Activated T-helper 1 cell treated with anti-CD3 and anti-CD28 coated beads, Interleukin-12 subunit alpha, Interleukin-12 subunit beta, Interleukin-2, Interleukin-4 antibody, amounts not matched to agents 30 ng/mL and 10 ng/mL and 1 ng/mL, durations not matched to agents 14 hours and 24 hours and 36 hours (primary cell): ENCODE measurements around the gene NATD1. TPM values are rescaled to one million over a fixed set of nuclear protein-coding genes. Genes with fewer than 3 reads are reported as not detected.
A peak's percentile ranks its signal among the peaks of the same experiment; 100 is the strongest.

Experiments
- DNase-seq: peaks from one replicate; pipeline ENCODE4 v3.0.0; 2021; ENCODE audit warnings: low spot score
- H3K27ac Mint-ChIP-seq: one replicate; pipeline ENCODE4 v1.8.0; 2021; ENCODE audit warnings: mild to moderate bottlenecking, mixed read lengths
- H3K27me3 Mint-ChIP-seq: one replicate; pipeline ENCODE4 v1.8.0; 2022; ENCODE audit warnings: mild to moderate bottlenecking, moderate library complexity, mixed read lengths; ENCODE audit not compliant: insufficient read depth
- H3K36me3 Mint-ChIP-seq: one replicate; pipeline ENCODE4 v1.8.0; 2021; ENCODE audit warnings: low read depth, mixed read lengths
- H3K4me1 Mint-ChIP-seq: one replicate; pipeline ENCODE4 v1.8.0; 2021; ENCODE audit warnings: low read depth, mixed read lengths
- H3K4me3 Mint-ChIP-seq: one replicate; pipeline ENCODE4 v1.8.0; 2021; ENCODE audit warnings: mild to moderate bottlenecking, moderate library complexity, mixed read lengths
- H3K9me3 Mint-ChIP-seq: one replicate; pipeline ENCODE4 v1.8.0; 2021; ENCODE audit warnings: mixed read lengths
- intact Hi-C: fragments of 100-400 bp; cut with micrococcal nuclease; formaldehyde crosslinking; loops from one replicate; pipeline ENCODE4 v1.15.1; 2024
- total RNA-seq: library from RNA; stranded (reverse); gene quantifications from 2 replicates; pipeline ENCODE4 v1.2.3, GENCODE V29; 2022

NATD1 gene
- total RNA-seq, 1 donor from 2014 or later = 1.6 TPM

DNA sequence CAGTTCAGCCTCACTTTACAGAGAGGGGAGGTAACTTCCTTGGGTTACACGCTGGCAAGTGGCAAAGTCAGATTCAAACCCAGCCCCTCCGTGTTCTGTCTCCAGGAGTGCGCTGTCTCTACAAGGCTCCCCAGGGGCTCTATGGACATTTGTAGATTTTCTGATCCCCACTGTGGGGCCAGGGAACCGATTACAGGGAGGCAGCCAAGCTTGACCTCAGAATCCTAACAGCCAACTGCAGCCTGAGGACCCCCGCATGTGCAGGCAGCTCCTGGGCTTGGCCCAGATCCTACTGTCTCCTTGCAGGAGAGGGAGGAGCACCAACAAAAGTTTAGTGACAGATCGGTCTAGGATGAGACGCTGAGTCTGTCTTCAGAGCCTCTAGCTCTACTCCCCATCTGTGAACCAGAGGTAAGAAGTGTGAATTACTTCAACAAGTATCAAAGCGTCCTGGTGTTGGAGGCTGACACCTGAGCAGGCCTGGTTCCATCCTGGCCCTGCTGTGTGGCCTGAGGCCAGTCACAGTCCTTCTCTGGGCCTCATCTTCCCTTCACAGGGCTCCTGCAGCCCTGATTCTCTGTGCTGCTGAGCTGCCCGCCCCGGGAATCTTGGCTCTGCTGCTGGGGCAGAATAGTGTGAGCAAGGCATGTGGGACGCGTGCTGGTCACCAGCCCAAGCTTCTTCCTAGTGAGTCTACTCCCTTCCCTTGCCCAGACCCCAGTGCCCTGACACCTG, 9.2 kb upstream of the NATD1 start:
- no peak overlapping the region for H3K27ac Mint-ChIP-seq
- H3K4me1 Mint-ChIP-seq = peaks cover 2% of the 10 kb centered on the region
- H3K4me3 Mint-ChIP-seq = no peak overlapping the region
- no peaks in the 10 kb centered on the region for H3K36me3 Mint-ChIP-seq
- intact Hi-C loops = no loop called here
- no peak for DNase-seq
- H3K9me3 Mint-ChIP-seq = no peaks in the 10 kb centered on the region
- H3K27me3 Mint-ChIP-seq = peaks cover 2% of the 10 kb centered on the region

DNA sequence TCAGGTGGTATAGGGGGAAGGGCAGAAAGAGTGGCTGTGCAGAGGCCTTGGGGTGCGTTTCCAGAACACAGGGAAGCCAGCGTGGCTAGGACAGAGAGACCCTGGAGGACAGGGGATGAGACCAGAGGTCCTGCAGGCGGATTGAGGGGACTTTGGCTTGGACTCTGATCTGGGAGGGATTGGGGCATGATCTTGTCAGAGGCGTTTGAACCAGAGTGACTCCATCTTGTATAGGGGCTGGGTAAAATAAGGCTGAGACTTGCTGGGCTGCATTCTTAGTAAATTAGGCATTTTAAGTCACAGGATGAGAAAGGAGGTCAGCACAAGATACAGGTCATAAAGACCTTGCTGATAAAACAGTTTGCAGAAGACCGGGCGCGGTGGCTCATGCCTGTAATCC, 5.4 kb upstream of the NATD1 start:
- Mint-ChIP-seq H3K27me3 (peaks cover 8% of the 10 kb centered on the region), H3K4me1 (no peaks in the 10 kb centered on the region), H3K27ac (no peak overlapping the region), H3K4me3 (no peak overlapping the region), H3K36me3 (no peaks in the 10 kb centered on the region), H3K9me3 (no peaks in the 10 kb centered on the region)
- intact Hi-C loops = no loop called here
- no peak for DNase-seq

DNA sequence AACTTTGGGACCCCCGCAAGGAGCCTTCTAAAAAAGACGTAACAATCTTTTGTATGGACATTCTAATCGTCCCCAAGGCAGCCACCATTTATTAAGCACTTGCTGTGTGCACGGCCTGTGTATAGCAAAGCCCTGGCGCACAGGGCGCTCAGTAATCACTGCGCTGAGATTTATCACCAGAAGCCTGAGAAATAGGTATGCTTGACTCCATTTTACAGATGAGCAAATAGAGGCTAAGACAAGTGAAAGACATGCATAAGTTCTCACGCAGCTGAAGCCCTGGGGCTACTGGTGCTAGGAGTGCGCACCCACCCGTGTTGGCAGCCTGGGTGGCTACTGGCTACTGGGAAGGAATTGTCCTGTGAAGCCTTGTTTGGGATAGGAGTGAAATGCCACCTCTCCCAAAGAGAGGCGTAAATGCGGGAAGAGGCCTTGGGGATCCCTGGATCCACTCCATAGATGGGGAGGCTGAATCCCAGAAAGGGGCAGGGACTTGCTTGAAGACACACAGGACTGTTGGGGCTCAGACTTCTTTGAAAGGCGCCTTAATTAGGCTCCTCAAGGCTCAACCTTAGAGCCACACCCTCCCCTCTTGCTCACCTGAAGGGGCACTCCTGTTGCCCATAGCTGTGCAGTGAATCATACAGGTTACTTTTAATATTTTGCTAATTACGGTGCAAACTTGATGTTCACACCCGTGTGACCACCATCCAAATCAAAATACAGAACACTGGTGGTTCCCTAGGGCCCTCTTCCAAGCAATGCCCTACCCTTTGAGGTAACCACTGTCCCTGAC, 634 bp upstream of the NATD1 start:
- intact Hi-C loops = loop anchor here (1.0 kb wide), 8 partner anchors 9 to 211 kb away; partner anchors contain the start of genes DHRS7B, MAP2K3, TMEM11 and USP22
- H3K4me1 Mint-ChIP-seq = peaks cover 7% of the 10 kb centered on the region
- peaks cover 13% of the 10 kb centered on the region for H3K27me3 Mint-ChIP-seq
- H3K36me3 Mint-ChIP-seq = no peaks in the 10 kb centered on the region
- no peaks in the 10 kb centered on the region for H3K9me3 Mint-ChIP-seq
- no peak for DNase-seq
- peak overlapping the region; percentile 23 for H3K27ac Mint-ChIP-seq
- H3K4me3 Mint-ChIP-seq = peak overlapping the region; percentile 83

DNA sequence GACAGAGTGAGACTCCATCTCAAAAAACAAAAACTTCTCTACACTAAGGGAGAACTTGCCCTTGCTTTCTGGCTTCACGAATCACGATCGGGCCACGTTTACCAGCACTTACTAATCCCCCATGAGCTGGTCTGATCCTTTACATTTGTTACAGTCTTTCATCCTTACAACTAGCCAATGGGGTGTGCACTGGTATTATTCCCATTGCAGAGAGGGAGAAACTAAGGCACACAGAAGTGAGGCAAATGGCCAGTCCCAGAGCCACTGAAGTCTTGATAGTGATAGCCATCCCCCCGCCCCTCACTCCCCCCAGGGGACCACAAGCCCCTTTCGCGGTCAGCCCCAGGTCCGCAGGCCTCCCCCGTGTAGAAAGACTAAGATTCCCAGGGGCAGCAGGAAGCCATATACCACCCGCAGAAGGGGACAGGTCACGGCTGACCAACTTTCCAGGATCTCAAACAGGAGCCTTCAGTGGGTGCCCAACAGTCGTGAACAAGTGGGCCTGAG, 868 bp downstream of the NATD1 start:
- Mint-ChIP-seq H3K4me3 (peak overlapping the region; percentile 81), H3K4me1 (peaks cover 7% of the 10 kb centered on the region), H3K9me3 (no peaks in the 10 kb centered on the region), H3K27me3 (peaks cover 11% of the 10 kb centered on the region), H3K36me3 (no peaks in the 10 kb centered on the region), H3K27ac (no peak overlapping the region)
- DNase-seq = no peak
- intact Hi-C loops = no loop called here

DNA sequence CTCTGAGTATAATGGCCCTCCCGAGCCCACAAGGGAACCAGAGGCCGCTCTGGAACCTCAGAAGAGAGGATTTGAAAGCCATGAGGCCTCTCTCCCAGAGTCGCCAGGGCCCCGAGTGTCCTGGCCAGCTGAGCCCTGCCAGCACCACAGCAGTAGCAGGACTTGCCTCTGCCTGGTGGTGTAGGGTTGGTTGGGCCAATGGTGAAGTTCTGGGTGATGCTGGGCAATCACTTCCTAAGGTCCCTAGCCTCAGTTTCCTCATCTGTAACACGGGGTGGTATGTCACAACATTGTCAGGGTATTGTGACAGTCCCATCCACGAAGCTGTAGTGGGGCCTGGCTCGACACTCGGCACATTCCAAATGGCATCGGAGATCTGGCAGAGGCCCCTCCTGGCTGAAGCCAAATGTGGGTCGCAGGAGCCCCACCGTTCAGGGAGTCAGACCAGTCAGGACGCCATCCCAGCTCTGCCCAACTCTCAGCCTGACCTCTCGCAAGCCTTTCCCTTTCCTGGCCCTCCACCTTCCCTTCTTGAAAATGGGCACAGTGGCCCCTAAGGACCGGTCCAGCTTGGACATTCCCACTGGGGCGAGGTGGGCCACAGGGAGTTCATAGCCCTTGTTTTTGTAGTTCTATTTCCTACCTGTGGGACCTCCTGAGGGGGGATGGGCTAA, 1.7 kb downstream of the NATD1 start:
- H3K4me1 Mint-ChIP-seq = peaks cover 7% of the 10 kb centered on the region
- no peak overlapping the region for H3K27ac Mint-ChIP-seq
- no peaks in the 10 kb centered on the region for H3K9me3 Mint-ChIP-seq
- H3K27me3 Mint-ChIP-seq = peaks cover 11% of the 10 kb centered on the region
- H3K4me3 Mint-ChIP-seq = peak overlapping the region; percentile 81
- intact Hi-C loops = no loop called here
- DNase-seq = no peak
- no peaks in the 10 kb centered on the region for H3K36me3 Mint-ChIP-seq

DNA sequence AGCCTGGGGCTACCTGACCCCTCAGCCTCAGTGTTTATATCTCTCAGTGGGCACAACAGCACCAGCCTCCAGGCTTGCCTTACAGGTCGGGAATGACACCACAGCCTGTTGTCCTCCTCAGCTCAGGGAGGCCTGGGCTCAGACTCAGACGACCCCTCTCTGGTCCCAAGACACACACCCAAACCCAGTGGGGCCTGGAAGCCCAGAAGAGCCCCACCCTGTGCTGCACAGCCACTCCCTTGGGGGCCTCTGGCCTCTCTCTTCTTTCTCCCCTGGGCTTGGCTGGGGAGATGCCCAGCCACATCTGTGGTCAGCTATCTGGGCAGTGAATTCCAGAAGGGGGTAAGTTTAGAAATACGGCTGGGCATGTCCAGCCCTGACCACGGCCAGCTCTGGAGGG, 2.4 kb downstream of the NATD1 start:
- no peak for DNase-seq
- Mint-ChIP-seq H3K27me3 (peaks cover 11% of the 10 kb centered on the region), H3K36me3 (no peaks in the 10 kb centered on the region), H3K27ac (no peak overlapping the region), H3K4me3 (no peak overlapping the region), H3K4me1 (peaks cover 7% of the 10 kb centered on the region), H3K9me3 (no peaks in the 10 kb centered on the region)
- intact Hi-C loops = no loop called here

DNA sequence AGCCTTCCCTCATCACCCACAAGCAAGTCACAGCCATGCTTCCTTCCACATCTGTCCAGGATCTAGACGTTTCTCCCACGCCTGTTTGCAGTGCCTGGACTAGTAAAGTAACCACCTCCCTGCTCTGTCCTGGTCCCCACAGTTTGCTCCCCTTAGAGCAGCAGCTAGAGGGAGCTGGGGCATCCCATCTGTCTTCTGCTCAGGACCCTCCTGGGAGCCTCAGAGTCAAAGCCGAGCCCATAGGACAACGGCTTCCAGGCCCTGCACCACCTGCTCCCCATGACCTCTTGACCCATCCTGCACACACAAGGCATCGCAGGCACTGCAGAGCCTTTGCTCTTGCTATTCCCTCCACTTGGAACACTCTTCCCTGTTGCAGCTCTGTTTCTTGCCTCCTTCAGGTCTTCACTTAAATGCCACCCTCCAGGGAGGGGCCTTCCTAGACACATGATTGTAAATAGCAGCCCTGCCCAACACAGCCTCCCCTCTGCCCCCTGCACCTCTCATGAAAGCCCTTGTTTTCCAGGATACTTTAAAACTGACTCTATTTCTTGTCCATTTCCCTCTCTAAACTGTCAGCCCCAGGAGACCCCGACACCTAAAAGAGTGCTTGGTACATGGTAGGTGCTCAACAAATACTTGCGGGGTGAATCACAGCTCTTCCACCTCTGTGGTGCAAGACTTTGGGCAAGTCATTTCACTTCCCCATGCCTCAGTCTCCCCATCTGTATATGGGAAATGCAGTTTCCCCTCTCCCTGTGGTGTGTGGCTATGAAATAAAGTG, 3.1 kb downstream of the NATD1 start:
- Mint-ChIP-seq H3K4me3 (no peak overlapping the region), H3K4me1 (peaks cover 7% of the 10 kb centered on the region), H3K36me3 (no peaks in the 10 kb centered on the region), H3K27me3 (peaks cover 11% of the 10 kb centered on the region), H3K27ac (no peak overlapping the region), H3K9me3 (no peaks in the 10 kb centered on the region)
- intact Hi-C loops = no loop called here
- DNase-seq = no peak

DNA sequence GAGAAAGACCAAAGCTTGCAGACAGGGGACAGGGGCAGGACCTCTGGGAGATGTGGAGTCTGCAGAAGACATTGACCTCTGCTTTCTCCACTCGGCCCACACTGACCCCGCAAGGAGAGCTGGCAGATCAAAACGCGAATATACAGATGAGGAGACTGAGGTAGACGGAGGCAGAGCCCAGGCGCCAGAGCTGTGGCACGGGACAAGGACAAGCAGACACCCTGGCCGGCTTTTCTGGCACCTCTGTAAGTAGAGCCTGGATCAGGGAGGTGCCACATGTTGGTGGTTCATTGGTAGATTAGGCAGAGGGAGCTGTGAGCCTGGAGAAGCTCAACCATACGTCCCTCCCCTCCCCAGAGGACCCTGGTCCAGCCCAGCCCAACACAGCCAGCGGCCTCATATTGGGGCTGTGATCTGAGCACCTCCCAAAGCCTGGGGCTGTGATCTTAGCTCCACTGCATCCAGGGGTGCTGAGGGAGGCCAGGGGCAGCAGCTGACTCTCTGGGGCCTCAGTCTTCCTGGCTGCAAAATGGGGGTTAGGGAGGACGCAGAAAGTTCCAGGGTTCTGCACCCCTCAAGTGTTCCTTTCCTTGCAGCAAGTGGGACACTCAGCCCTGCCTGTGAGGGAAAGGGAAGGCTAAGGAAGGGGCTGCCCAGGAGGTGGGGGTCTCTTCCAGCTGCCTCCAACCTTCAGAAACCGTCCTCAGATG, 4.0 kb downstream of the NATD1 start:
- DNase-seq = no peak
- H3K36me3 Mint-ChIP-seq = no peaks in the 10 kb centered on the region
- no peak overlapping the region for H3K4me3 Mint-ChIP-seq
- peaks cover 6% of the 10 kb centered on the region for H3K27me3 Mint-ChIP-seq
- H3K4me1 Mint-ChIP-seq = peaks cover 7% of the 10 kb centered on the region
- no peak overlapping the region for H3K27ac Mint-ChIP-seq
- intact Hi-C loops = no loop called here
- H3K9me3 Mint-ChIP-seq = no peaks in the 10 kb centered on the region

DNA sequence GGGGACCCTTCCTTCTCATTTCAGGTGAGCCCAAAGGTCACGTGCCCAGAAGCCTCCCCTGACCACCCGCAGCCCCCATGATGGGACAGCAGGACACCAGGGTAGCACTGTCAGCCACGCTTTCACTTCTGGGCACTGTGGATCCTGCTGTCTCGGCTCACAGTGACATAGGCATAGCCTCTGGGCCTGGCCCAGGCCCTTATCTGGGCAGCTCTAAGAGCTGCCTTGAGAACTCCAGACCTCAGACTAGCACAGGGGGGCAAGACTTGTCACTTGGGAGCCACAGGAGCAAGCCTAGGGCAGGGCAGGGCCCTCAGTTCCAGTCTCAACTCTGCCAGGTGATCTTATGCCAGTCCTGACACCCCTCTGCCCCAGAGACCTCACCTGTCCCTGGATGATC, 4.7 kb downstream of the NATD1 start:
- peaks cover 7% of the 10 kb centered on the region for H3K4me1 Mint-ChIP-seq
- no peaks in the 10 kb centered on the region for H3K9me3 Mint-ChIP-seq
- intact Hi-C loops = no loop called here
- no peak for DNase-seq
- peaks cover 5% of the 10 kb centered on the region for H3K27me3 Mint-ChIP-seq
- H3K27ac Mint-ChIP-seq = no peak overlapping the region
- no peak overlapping the region for H3K4me3 Mint-ChIP-seq
- H3K36me3 Mint-ChIP-seq = no peaks in the 10 kb centered on the region

DNA sequence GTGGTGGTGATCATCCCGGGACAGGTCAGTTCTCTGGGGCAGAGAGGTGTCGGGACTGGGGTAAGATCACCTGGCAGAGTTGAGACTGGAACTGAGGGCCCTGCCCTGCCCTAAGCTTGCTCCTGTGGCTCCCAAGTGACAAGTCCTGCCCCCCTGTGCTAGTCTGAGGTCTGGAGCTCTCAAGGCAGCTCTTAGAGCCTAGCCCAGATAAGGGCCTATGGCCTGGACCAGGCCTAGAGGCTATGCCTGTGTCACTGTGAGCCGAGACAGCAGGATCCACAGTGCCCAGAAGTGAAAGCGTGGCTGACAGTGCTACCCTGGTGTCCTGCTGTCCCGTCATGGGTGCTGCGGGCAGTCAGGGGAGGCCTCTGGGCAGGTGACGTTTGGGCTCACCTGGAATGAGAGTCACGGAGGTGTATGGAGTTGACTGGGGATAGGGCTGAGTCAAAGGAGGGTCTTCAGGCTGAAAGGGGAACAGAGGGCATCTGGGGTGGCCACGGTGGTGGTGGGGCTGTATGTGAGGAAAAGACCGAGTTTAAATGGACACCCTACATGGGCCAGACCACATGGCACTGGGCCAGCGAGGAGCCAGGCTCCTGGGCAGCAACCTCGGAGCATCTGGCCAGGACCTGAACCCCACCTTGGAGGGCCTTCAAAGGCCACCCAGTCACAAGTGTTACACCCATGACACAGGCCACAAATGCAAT, 5.5 kb downstream of the NATD1 start:
- H3K4me1 Mint-ChIP-seq = peaks cover 7% of the 10 kb centered on the region
- H3K4me3 Mint-ChIP-seq = no peak overlapping the region
- no peak for DNase-seq
- no peak overlapping the region for H3K27ac Mint-ChIP-seq
- no peaks in the 10 kb centered on the region for H3K9me3 Mint-ChIP-seq
- H3K36me3 Mint-ChIP-seq = no peaks in the 10 kb centered on the region
- peaks cover 5% of the 10 kb centered on the region for H3K27me3 Mint-ChIP-seq
- intact Hi-C loops = no loop called here

DNA sequence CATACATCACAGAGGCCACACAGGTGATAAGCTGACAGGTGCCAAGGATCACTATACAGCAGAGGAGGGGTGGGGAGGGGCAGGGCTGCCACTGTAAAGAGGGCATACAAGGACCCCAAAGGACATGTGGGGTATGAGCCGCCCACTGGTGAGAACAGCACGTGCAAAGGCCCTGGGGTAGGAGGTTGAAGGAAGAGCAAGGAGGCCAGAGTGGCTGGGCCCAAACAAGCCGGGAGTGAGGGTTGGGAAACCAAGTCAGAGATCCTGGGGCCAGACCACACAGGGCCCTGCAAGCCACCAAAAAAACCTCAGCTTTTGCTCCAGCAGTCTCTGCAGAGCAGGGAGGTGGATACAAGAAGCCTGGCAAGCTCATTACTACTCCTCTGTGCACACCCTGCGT, 6.5 kb downstream of the NATD1 start:
- no peaks in the 10 kb centered on the region for H3K27me3 Mint-ChIP-seq
- intact Hi-C loops = no loop called here
- H3K27ac Mint-ChIP-seq = no peak overlapping the region
- no peak for DNase-seq
- no peaks in the 10 kb centered on the region for H3K4me1 Mint-ChIP-seq
- no peak overlapping the region for H3K4me3 Mint-ChIP-seq
- H3K36me3 Mint-ChIP-seq = no peaks in the 10 kb centered on the region
- no peaks in the 10 kb centered on the region for H3K9me3 Mint-ChIP-seq
